ENCODE measurements around the gene GLYR1.
A peak's percentile ranks its signal among the peaks of the same experiment; 100 is the strongest.
"Not testable (repeated sequence)": the region's sequence is repeated elsewhere in the genome, so short reads cannot be mapped to it uniquely, and the experiment has no call there.

GLYR1 gene

GRCh38 chr16:4846901-4847773 lies at the start of gene GLYR1, which contains the start of gene UBN1:
Gene GLYR1 (minus strand): TSS chr16:4847288. CDS start chr16:4847265, 23 bp downstream.
Gene UBN1 (plus strand): TSS chr16:4847481. CDS start chr16:4852918, 5,437 bp downstream.
- DNase-seq (ENCODE audit: low read depth in 2 of 2) = peak; percentile 84 to 88

- DNase-seq (ENCODE audit: low read depth in 2 of 2) = not testable (repeated sequence)
Measured at GRCh38 chr16:4896761-4897160, 49.7 kb upstream of the GLYR1 start.

GRCh38 chr16:4895366-4895765 lies 48.3 kb upstream of the GLYR1 start:
- DNase-seq (ENCODE audit: low read depth in 2 of 2) = no peak

GRCh38 chr16:4894276-4895150 lies 47.4 kb upstream of the GLYR1 start:
- no peak for DNase-seq (ENCODE audit: low read depth in 2 of 2)

GRCh38 chr16:4893103-4893862 lies 46.2 kb upstream of the GLYR1 start:
- DNase-seq (ENCODE audit: low read depth in 2 of 2) = no peak

GRCh38 chr16:4892361-4893102 lies 45.4 kb upstream of the GLYR1 start:
- DNase-seq (ENCODE audit: low read depth in 2 of 2) = peak; percentile 9 to 12

GRCh38 chr16:4891886-4892216 lies 44.8 kb upstream of the GLYR1 start:
- no peak for DNase-seq (ENCODE audit: low read depth in 2 of 2)

- no peak for DNase-seq (ENCODE audit: low read depth in 2 of 2)
Measured at GRCh38 chr16:4891097-4891885, 44.2 kb upstream of the GLYR1 start.

- no peak for DNase-seq (ENCODE audit: low read depth in 2 of 2)
Measured at GRCh38 chr16:4890686-4891085, 43.6 kb upstream of the GLYR1 start.

GRCh38 chr16:4890026-4890425 lies 42.9 kb upstream of the GLYR1 start:
- no peak for DNase-seq (ENCODE audit: low read depth in 2 of 2)

- no peak for DNase-seq (ENCODE audit: low read depth in 2 of 2)
Measured at GRCh38 chr16:4888428-4889135, 41.5 kb upstream of the GLYR1 start.

GRCh38 chr16:4886151-4886550 lies 39.1 kb upstream of the GLYR1 start:
- no peak for DNase-seq (ENCODE audit: low read depth in 2 of 2)

- no peak for DNase-seq (ENCODE audit: low read depth in 2 of 2)
Measured at GRCh38 chr16:4884972-4885874, 38.1 kb upstream of the GLYR1 start.

GRCh38 chr16:4884209-4884608 lies 37.1 kb upstream of the GLYR1 start:
- DNase-seq (ENCODE audit: low read depth in 2 of 2) = no peak

GRCh38 chr16:4883501-4883900 lies 36.4 kb upstream of the GLYR1 start:
- DNase-seq (ENCODE audit: low read depth in 2 of 2) = no peak

GRCh38 chr16:4882633-4883285 lies 35.7 kb upstream of the GLYR1 start:
- no peak for DNase-seq (ENCODE audit: low read depth in 2 of 2)

- DNase-seq (ENCODE audit: low read depth in 2 of 2) = peak; percentile 29 to 41
Measured at GRCh38 chr16:4882000-4882632, 35.0 kb upstream of the GLYR1 start.

Measured in fibroblast of skin of left biceps (primary cell).